Activated CD8-positive, alpha-beta memory T cell treated with anti-CD3 and anti-CD28 coated beads for 4 hours (primary cell): ENCODE data around the gene POC1A.
"Not testable (repeated sequence)": the region's sequence is repeated elsewhere in the genome, so short reads cannot be mapped to it uniquely, and the experiment has no call there.

Experiments used
- DNase-seq, 2 donors: peaks; one replicate each; pipeline ENCODE4 v3.0.0-alpha.2; 2020; ENCODE audit warnings: low read depth in 2 of 2

The POC1A gene

DNA sequence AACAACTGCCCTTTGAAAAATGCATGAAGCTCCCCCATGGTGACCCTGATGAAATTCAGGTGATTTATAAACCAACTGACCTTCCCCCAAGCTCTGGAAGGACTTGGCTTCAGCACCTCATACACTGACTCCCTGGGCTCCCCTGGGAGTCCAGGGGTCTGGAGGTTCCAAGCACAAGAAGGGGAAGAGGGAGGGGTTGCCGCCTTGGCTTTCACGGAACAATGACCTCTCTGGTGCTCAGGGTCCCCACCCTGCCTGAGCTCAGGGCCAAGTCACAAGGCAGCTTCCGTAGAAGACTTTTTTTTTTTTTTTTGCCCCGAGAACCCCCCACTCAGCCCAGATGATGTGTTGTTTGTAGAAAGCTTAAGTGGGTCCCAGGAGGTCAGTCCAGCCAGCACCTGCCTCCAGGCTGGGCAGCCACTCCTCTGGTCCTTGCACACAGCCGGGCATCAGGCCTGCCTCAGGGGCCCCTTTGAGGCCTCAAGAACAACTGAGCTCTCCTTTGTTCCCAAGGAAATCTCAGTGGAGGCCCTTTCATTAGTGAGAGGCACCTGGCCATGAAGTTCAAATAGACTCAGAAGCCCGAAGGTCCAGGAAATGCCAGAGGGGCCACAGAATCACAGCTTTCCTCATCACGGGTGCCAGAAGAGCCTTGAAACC is 29.7 kb upstream of the POC1A start:
- DNase-seq = no peak

DNA sequence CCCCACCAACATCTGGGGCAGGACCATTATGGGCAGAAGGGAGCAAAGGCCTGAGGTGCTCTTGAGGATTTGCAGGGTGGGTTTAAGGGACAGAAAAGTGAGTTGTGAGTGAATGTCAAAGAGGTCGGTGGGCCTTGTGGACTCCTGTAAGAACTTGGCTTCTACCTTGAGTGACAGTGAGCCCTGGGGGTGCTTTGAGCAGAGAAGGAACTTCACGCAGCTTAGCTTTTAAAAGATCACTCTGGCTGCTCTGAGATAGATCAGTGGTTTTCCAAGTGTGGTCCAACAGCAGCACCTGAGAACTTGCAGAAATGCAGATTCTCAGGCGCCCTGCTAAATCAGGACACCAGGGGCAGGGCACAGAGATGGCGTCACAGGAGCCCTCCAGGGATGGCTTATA is 28.5 kb upstream of the POC1A start:
- no peak for DNase-seq

DNA sequence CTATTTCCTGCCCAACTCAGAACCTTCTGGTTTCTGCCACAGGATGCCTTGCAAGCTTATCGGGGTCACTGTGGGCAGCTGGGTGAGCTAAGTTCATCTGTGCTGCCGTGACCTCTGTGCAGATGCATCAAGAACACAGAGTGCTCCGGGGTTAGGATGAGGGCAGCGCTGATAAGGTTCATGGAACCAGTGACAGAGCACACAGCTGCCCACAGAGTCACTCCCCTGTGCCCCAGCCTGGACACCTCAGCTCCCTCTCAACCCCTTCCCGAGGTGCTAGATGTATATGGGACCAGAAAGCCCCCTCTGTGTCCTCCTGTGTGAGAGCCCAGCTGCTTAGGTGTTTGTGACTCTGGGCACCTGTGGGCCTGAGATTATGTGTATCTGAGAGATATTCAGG is 28.0 kb upstream of the POC1A start:
- DNase-seq = no peak

DNA sequence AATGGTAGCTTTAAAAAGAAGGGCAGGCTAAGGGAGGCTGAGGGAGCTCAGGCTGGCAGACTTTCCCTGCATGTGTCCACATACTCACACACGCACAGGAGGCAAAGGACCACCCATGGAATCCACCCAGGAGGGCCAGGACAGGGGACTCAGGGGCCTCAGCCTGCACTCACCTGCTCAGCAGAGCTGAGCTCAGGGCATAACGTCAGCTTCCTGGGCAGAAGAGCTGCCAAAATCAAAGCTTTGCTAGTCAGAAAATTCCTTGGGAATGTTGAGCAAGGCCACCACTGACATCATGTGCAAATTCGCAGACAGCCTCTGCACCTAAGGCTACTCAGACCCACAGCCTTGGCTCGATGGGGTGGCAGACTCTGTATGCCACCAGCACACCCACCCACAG is 27.3 kb upstream of the POC1A start:
- DNase-seq = no peak

DNA sequence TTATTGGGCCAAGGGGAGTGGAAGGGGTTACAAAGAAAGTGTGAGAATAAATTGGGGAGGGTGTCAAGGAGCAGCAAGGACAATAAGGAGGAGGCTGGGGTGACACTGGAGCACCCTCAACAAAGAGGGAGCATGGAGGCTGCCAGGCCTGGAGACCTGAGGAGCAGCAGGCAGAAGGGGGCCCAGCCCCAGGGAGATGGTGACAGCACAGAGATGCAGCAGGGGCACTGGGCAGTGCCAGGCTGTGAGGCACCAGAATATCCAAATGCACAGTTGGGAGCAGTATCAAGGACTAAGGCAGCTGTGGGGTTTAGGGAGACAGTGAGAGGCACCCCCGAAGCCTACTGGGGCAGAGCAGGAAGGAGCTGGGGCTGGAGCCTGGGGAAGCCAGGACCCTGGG is 24.3 kb upstream of the POC1A start:
- no peak for DNase-seq

DNA sequence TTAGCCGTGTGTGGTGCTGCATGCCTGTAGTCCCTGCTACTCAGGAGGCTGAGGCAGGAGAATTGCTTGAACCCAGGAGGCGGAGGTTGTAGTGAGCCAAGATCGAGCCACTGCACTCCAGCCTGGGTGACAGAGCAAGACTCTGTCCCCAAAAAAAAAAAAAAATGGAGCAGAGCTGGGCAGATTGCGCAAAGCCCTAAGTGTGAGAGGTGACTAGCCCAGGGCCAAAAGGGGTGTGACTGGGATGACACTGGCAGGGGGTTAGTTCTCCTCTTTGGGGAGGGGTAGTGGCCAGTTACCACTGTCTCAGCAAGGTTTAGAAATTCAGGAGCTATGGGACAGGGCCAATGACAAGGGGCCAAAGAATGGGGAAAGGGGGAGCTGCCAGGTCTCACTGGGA is 23.9 kb upstream of the POC1A start:
- not testable (repeated sequence) for DNase-seq

DNA sequence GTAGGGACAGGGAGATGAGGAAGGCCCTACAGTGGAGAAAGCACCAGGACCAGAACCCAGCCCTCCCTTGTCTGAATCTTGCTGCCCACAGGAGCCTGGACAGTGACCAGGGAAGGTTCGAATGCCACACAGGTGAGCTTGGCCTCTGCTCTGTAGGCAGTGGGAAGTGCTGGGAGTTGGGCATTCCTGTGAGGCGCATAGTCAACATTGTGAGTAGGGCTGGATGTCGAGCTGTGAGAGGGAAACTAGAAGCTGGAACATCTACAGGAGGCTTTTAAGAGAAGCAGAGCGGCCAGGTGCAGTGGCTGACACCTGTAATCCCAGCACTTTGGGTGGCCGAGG is 23.4 kb upstream of the POC1A start:
- DNase-seq = no peak

DNA sequence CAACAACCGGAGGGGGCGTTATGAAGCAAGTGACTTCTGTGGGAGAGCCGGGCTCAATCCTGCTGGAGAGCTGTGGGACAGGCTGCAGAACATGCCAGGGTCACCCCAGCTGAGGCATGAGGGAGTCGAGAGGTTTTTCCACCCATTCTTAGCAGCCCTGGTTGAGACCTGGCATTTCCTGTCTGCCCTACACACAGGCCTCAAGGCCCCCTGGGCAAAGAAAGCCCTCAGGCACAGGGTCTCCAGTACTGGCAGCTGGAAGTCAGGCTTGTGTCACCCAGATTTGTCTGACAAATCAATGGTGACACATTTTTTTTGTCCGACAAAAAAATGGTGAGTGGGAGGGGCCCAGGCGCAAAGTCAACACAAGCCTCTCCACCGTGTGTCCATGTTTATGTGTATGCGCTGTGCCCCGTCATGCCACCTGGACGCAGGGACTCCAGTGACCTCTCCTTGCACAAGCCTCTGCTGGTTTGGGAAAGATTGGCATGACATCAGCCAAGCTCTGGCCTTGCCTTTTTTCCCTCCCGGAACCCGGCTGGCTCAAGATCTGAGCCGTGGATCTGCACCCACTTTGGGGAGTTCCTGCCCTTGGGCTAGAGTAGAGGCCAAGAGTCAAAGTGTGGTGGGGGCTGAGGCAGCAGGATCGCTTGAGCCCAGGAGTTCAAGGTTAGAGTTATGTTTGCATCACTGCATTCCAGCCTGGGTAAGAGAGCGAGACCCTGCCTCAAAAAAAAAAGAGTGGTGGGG is 22.9 kb upstream of the POC1A start:
- no peak for DNase-seq

DNA sequence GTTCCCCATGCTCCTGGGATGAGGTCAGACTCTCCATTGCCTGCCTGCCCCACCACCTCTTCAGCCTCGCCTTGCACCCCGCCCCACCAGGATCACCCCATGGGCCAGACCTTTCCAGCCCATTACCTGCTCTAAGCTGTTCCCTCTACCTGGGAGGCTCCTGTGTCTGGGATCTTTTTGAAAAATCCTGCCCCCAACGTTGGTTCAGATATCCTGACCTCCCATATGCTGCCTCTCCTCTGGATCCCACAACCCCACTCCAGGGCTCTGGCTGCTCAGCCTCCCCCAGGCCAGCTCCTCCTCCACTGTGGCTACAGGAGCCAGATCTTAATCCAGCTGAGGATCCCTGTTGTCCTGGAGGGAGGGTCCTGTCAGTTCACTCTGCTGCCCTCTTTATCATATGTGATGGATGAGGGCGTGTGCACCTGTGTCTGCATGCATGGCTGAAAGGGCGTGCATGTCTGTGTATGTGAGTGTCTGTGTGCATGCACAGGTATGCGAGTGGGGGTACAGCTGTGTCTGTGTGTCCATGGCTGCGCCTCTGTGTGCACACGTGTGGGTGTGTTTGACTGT is 22.0 kb upstream of the POC1A start:
- no peak for DNase-seq

DNA sequence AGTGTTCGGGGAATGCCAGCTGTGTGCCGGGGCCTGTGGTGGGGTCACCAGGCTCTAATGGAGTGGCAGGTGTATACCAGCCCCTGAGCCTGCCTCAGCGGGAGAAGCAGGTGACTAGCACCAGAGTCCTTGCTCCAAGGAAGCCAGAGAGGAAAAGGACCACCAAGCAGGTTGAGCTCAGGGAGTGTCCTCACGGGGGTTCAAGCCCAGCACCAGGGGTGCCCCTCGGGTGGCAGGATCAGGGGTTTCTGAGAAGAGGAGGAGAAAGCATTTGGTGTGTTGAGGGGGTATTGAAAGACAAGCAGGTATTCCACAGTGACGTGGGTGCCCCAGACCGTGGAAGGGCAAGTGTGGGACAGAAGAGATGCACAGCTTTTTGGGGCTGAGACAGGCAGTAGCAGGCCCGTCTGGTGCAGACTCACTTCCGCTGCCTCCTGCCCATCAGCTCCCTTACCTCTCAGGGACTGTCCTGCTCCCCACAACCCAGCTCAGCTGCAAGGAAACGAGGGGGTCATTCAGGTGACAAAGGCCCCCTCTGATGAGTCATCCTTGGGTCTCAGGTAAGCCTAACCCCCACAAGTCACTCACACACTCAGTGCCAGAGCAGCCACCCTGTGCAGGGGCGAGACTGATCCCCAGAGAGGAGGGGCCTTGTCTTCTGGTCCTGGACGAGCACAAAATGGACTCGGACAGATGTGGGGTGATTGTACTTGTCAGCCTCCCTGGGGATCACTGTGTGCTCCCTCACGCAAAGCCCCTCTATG is 21.4 kb upstream of the POC1A start:
- no peak for DNase-seq

DNA sequence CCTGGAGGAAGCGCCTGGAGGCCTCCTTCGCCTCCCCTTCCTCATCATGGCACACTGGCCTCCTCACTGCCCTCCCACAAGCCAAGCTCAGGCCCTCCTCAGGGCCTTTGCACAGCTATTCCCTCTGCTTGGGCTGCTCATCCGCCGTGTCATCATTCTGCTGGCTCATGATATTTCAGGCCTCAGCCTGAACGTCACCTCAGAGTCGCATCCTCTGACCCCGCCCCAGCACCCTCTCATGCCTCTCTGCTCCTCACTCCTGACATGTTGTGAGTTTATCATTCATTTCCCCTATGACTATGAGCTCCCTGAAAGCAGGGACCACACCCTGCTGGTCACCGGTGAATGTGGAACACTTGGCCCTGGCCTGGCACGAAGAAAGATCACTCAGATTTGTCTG is 20.7 kb upstream of the POC1A start:
- no peak for DNase-seq

DNA sequence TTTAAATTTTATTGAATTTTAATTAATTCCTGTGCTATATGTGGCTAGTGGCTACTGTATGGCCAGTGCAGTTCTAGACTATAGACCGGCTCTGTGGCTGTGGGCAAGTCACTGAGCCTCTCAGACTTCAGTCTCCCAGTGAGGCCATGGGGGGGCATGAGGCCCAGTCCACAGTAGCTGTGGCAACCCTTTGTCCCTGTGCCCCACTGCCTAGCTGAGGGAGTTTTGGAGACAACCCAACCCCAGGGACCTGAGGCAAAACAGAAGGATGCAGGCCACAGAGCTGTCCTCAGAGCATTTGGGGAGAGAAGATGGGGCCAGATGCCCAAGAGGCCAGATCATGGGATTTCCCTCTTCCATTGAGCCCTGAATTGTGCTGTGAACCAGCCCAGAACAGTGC is 18.9 kb upstream of the POC1A start:
- no peak for DNase-seq

DNA sequence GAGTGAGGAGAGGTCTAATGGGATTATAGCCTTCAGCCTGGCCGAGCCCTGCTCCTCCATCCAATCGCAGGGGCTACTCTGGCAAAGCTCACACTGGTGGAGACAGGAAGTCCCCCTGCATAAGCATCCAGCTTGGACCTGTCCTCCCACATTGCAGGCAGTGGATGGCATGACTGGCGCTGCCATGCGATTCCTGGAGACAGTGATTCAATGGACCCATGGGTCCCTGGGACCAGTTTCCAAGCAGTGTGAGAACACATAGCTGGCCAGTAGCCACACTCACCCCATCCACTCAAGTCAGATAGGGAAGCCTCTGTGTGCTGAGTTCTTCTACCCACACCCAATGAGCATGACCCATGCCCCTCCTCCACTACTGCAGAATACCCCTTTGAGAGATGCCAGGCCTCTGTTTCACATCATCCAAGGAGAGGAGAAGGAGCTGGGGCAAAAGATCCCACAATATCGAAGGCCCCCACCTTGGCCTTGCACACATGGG is 18.1 kb upstream of the POC1A start:
- no peak for DNase-seq

DNA sequence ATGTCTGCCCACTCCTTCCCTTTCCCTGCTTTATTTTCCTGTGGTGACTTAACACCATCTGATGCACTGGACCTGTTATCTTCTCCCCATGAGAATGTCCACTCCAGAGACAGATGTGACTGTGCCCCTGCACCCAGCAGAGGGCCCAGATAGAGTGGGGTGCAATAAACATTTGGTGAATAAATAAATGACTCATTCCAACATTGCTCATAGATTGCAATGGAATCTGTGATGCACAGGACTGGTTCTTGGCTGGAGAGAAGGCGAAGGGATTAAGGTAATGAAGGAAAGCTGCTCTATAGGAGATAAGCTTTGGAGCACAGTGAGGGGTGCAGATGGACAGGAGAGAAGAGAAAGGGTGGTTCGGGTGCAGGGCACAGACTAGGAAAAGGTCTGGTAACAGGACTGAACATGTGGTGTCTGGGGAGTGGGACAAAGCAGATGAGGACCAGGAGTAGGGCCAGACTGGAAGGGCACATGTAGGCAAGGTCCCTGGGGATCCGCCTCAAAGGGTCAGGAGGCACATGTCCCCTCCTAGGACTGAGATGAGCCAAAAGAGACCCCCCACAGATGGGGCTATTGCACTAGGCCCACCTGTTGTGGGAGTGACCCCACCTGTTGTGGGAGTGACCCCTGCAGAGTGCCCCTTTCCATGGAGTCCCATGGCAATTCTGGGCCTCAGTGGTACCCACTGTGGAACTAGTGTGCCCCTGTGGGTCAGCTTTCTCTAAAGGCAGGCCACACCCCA is 17.5 kb upstream of the POC1A start:
- no peak for DNase-seq

DNA sequence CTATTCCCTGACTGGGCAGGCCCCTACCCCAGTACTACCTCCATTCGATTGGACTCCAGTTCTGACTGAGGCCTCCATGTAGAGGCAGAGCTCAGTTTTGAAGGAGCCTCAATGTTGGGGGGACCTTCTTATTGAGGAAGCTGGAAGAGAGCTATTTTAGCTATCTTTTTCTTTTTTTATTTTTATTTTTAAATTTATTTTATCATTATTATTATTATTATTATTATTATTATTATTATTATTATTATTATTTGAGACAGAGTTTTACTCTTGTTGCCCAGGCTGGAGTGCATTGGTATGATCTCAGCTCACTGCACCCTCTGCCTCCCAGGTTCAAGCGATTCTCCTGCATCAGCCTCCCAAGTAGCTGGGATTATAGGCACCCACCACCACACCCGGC is 16.0 kb upstream of the POC1A start:
- DNase-seq = not testable (repeated sequence)

DNA sequence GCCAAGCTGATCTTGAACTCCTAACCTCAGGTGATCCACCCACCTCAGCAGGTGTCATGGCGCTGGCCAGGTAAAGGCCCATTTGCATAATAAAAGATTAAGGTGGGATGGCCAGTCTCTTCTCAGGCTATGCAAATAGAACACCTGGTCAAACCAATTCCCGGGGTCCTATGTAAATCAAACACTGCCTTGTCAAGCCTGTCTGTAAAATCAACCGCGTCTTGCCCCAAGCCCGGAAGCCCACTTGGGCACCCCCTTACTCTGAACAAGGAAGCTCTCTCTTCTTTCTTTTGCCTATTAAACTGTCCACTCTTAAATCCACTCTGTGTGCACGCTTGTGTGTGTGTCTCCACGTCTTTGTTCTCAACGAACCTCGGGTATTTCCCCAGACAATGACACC is 13.0 kb upstream of the POC1A start:
- DNase-seq = no peak

DNA sequence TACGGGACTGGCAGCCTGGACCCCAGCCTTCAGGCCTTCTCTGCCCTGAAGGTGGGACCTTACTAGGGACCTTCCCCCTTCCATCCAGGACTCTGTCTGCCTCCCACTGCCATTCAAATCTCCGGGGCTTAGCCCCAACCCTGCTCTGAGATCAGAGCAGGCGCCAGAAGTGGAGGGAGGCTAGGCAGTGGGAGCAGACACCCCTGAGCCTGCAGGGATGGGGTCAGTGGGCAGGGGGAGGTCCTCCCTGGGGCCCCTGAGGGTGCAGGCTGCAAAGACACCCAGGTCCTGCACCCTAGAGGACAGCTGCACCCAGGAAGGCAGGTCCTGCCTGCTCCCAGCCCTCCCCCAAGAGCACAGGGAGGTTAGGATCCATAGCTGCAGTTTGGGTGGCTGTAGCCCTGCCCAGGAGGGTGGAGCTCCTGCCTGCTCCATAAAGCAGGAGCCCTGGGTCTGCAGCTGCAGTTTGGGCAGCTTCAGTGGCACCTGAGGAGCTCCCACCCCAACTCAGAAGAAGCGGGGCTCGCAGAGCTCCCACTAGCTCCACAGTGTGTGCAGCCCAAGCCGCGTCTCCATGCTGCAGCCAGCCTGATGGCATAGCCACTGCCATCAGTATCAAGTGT is 8.1 kb upstream of the POC1A start:
- no peak for DNase-seq

DNA sequence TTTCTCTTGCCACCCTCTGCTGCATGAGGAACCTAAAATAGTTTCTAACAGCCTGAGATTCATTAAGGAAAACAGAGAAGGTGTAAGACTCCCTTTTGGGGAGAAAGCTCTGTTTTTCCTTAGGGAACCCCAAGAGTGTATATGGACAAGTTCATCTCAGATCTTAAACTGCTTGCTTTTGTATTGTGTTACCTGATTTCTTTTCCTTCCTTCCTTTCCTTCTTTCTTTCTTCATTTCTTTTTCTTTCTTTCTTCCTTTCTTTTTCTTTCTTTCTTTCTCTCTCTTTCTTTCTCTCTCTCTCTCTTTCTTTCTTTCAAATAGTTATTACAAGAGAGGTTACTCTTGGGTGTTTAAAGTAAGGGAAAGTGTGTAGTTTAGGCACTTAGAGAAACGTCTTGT is 5.3 kb upstream of the POC1A start:
- DNase-seq = no peak

DNA sequence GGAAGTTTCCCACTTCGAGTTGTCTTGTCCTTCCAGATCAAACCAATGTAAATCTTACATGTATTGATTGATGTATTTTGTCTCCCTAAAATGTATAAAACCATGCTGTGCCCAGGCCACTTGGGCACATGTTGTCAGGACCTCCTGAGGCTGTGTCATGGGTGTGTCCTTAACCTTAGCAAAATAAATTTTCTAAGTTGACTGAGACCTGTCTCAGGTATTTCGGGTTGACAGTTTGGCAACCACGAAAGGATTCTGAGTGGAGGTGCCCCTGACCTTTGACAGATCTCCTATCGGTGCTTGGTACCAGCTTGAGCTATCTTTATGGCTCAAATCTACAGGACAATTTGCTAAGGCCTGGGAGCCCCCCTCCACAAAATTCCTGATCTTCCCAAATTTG is 1.7 kb upstream of the POC1A start:
- no peak for DNase-seq

DNA sequence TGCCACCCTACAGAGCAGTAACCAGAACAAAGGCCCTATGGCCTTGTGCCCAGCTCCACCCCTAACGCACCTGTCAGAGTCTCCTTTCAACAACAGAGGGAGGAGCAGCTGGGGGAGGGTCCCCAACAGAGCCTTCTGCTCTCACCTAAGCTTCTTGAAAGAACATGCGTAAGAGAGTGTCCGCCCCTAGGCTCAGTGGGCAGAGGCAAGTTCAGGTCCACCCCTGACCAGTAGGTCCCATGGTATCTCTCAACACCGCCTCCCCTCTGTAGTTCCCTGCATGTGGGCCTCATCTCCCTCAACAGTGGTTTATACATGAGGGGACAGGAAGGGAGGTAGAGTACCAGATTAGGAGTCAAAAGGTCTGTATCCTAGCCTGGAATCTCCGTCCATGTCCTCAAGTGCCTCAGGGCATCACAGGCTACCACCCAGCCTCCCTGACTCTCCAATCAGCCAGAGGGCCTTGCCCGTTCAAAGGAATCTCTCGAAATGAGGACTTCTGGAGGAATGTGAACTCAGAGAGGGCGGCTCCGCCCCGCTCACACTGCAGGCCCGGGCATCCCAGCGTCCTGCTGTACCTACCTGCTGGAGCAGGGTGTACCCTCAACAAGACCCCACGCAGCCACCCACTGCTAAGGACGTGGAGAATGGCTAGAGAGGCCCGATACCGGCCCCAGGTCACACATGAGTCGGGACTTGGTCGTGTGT is 680 bp downstream of the POC1A start:
- no peak for DNase-seq

DNA sequence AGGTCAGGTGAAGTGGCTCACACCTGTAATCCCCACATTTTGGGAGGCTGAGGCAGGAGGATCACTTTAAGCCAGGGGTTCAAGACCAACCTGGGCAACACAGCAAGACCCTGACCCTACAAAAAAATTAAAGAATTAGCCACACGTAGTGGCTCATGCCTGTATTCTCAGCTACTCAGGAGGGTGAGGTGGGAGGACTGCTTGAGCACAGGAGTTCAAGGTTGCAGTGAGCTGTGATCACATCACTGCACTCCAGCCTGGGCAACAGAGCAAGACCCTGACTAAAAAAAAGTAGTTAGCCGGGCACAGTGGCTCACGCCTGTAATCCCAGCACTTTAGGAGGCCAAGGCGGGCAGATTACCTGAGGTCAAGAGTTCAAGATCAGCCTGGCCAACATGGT is 2.2 kb downstream of the POC1A start:
- DNase-seq = not testable (repeated sequence)
